Inflammatory macrophage treated with lipopolysaccharide for 1 hour (primary cell): ENCODE measurements around the gene DIP2C.
"Not testable (repeated sequence)": the region's sequence is repeated elsewhere in the genome, so short reads cannot be mapped to it uniquely, and the experiment has no call there.

Source experiments
- DNase-seq, 2 donors: peaks; one replicate each; pipeline ENCODE4 v3.0.0-alpha.2; 2020 to 2022

Gene DIP2C

GRCh38 chr10:689452-690371 lies at the start of gene DIP2C:
TSS of gene DIP2C (minus strand) at chr10:689668. CDS start at chr10:689578, 90 bp downstream.
- DNase-seq = no peak

- DNase-seq = no peak
These were observed 45.0 kb upstream of the DIP2C start for GRCh38 chr10:734481-734880.

- no peak for DNase-seq
These were observed 43.6 kb upstream of the DIP2C start for GRCh38 chr10:733086-733485.

- DNase-seq = no peak
These were observed 39.7 kb upstream of the DIP2C start for GRCh38 chr10:729213-729612.

GRCh38 chr10:728603-729002 lies 39.1 kb upstream of the DIP2C start:
- DNase-seq = no peak

- no peak for DNase-seq
These were observed 37.8 kb upstream of the DIP2C start for GRCh38 chr10:727162-727790.

GRCh38 chr10:725786-726185 lies 36.3 kb upstream of the DIP2C start:
- no peak for DNase-seq

- no peak for DNase-seq
These were observed 35.8 kb upstream of the DIP2C start for GRCh38 chr10:725302-725701.

- no peak for DNase-seq
These were observed 34.5 kb upstream of the DIP2C start for GRCh38 chr10:723973-724372.

- no peak for DNase-seq
These were observed 33.0 kb upstream of the DIP2C start for GRCh38 chr10:722281-723060.

- DNase-seq = no peak
These were observed 28.8 kb upstream of the DIP2C start for GRCh38 chr10:718143-718700.

GRCh38 chr10:717458-717857 lies 28.0 kb upstream of the DIP2C start:
- DNase-seq = no peak

- DNase-seq = no peak
These were observed 27.4 kb upstream of the DIP2C start for GRCh38 chr10:716821-717220.

- no peak for DNase-seq
These were observed 24.7 kb upstream of the DIP2C start for GRCh38 chr10:714214-714613.

- DNase-seq = no peak
These were observed 23.1 kb upstream of the DIP2C start for GRCh38 chr10:712575-712974.

- no peak for DNase-seq
These were observed 22.6 kb upstream of the DIP2C start for GRCh38 chr10:712089-712488.

- DNase-seq = no peak
These were observed 18.4 kb upstream of the DIP2C start for GRCh38 chr10:707861-708260.

- no peak for DNase-seq
These were observed 18.0 kb upstream of the DIP2C start for GRCh38 chr10:707456-707855.

- DNase-seq = no peak
These were observed 13.7 kb upstream of the DIP2C start for GRCh38 chr10:703118-703517.

- not testable (repeated sequence) for DNase-seq
These were observed 10.7 kb upstream of the DIP2C start for GRCh38 chr10:700183-700582.

GRCh38 chr10:697097-697875 lies 7.8 kb upstream of the DIP2C start:
- no peak for DNase-seq

- DNase-seq = no peak
These were observed 5.9 kb upstream of the DIP2C start for GRCh38 chr10:695396-695795.
